ENCODE results near the gene COX6B2. TPM values are rescaled to one million over a fixed set of nuclear protein-coding genes. Genes with fewer than 3 reads are reported as not detected.
A peak's percentile ranks its signal among the peaks of the same experiment; 100 is the strongest.

COX6B2 gene
- total and polyA plus RNA-seq, 2 of the 13 experiments (the other 11 are each of a cell fraction or from before 2014, with no cell fraction given), result 0.21 TPM; not detected in 1

DNA sequence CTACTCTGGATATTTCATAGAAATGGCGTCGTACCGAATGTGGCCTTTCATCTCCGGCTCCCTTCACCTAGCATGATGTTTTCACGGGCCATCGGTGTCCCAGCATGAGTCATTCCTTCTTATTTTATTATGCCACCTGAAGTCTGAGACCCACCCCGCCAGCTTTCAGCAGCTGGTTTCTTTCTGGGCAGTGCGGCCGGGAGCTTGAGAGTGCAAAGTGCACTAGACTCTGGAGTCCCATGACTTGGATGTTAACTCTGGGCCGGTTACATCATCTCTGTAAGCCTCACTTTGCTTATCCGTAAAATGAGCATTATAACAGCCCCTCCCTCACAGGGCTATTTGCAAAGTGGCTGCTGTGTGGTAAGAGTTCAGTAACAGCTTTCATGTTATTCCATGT, 20.6 kb downstream of the COX6B2 start (continued):
- TF ChIP-seq CENPX (CRISPR knock-in tag; IDR thresholded peaks at IDR 0.05) (no peak), ARID2 (CRISPR knock-in tag; IDR thresholded peaks at IDR 0.05; ENCODE audit: borderline replicate concordance) (no peak), ZNF101 (CRISPR knock-in tag; IDR thresholded peaks at IDR 0.05; ENCODE audit: borderline replicate concordance, low read depth) (no peak), ZKSCAN1 (IDR thresholded peaks at IDR 0.05; ENCODE audit: low read length) (no peak), ZNF230 (CRISPR knock-in tag; IDR thresholded peaks at IDR 0.05) (no peak), ZNF558 (CRISPR knock-in tag; IDR thresholded peaks at IDR 0.05; ENCODE audit: borderline replicate concordance) (no peak), PRDM4 (CRISPR knock-in tag; IDR thresholded peaks at IDR 0.05; ENCODE audit: borderline replicate concordance) (no peak), EP300 (IDR thresholded peaks at IDR 0.05; ENCODE audit: low read depth in 2 of 2, low read length in 2 of 2) (peak in 1 of 2 experiments; percentile 70; a peak in 2 of 4 replicates), EP300 (CRISPR knock-in tag; IDR thresholded peaks at IDR 0.05; ENCODE audit: borderline replicate concordance) (peak; percentile 45; the same call in 1 of the 2 replicates), ISX (CRISPR knock-in tag; conservative IDR thresholded peaks at IDR 0.05) (no peak), TAF1 (CRISPR knock-in tag; IDR thresholded peaks at IDR 0.05) (0 out of 2 replicates have a peak, but pooled peaks have one; percentile 33), MED13 (CRISPR knock-in tag; IDR thresholded peaks at IDR 0.05) (no peak), RFX5 (IDR thresholded peaks at IDR 0.05; ENCODE audit: low read depth, low read length) (no peak), ZNF260 (CRISPR knock-in tag; IDR thresholded peaks at IDR 0.05; ENCODE audit: borderline replicate concordance, low read depth) (no peak), SRSF4 (IDR thresholded peaks at IDR 0.05; ENCODE audit: low read depth, low read length, poor library complexity, severe bottlenecking) (no peak), ETV6 (CRISPR knock-in tag; conservative IDR thresholded peaks at IDR 0.05) (no peak), HCFC1 (IDR thresholded peaks at IDR 0.05; ENCODE audit: low read depth, low read length) (no peak), MXI1 (IDR thresholded peaks at IDR 0.05; ENCODE audit: borderline replicate concordance, low read depth, low read length) (peak; percentile 49; the same call in 1 of the 3 replicates), EHMT2 (IDR thresholded peaks at IDR 0.05; ENCODE audit: borderline replicate concordance, low read depth, low read length) (no peak)
- TF ChIP-seq, protein P1, sequence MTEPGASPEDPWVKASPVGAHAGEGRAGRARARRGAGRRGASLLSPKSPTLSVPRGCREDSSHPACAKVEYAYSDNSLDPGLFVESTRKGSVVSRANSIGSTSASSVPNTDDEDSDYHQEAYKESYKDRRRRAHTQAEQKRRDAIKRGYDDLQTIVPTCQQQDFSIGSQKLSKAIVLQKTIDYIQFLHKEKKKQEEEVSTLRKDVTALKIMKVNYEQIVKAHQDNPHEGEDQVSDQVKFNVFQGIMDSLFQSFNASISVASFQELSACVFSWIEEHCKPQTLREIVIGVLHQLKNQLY (CRISPR knock-in tag; IDR thresholded peaks at IDR 0.05), result no peak
- TF ChIP-seq, protein P2, sequence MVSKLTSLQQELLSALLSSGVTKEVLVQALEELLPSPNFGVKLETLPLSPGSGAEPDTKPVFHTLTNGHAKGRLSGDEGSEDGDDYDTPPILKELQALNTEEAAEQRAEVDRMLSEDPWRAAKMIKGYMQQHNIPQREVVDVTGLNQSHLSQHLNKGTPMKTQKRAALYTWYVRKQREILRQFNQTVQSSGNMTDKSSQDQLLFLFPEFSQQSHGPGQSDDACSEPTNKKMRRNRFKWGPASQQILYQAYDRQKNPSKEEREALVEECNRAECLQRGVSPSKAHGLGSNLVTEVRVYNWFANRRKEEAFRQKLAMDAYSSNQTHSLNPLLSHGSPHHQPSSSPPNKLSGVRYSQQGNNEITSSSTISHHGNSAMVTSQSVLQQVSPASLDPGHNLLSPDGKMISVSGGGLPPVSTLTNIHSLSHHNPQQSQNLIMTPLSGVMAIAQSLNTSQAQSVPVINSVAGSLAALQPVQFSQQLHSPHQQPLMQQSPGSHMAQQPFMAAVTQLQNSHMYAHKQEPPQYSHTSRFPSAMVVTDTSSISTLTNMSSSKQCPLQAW (CRISPR knock-in tag; IDR thresholded peaks at IDR 0.05), result peak; percentile 72; the same call in 1 of the 2 replicates
- TF ChIP-seq, protein P3, sequence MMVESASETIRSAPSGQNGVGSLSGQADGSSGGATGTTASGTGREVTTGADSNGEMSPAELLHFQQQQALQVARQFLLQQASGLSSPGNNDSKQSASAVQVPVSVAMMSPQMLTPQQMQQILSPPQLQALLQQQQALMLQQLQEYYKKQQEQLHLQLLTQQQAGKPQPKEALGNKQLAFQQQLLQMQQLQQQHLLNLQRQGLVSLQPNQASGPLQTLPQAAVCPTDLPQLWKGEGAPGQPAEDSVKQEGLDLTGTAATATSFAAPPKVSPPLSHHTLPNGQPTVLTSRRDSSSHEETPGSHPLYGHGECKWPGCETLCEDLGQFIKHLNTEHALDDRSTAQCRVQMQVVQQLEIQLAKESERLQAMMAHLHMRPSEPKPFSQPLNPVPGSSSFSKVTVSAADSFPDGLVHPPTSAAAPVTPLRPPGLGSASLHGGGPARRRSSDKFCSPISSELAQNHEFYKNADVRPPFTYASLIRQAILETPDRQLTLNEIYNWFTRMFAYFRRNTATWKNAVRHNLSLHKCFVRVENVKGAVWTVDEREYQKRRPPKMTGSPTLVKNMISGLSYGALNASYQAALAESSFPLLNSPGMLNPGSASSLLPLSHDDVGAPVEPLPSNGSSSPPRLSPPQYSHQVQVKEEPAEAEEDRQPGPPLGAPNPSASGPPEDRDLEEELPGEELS (CRISPR knock-in tag; IDR thresholded peaks at IDR 0.05), result peak; percentile 52; the same call in 1 of the 2 replicates
- TF ChIP-seq, protein P4, sequence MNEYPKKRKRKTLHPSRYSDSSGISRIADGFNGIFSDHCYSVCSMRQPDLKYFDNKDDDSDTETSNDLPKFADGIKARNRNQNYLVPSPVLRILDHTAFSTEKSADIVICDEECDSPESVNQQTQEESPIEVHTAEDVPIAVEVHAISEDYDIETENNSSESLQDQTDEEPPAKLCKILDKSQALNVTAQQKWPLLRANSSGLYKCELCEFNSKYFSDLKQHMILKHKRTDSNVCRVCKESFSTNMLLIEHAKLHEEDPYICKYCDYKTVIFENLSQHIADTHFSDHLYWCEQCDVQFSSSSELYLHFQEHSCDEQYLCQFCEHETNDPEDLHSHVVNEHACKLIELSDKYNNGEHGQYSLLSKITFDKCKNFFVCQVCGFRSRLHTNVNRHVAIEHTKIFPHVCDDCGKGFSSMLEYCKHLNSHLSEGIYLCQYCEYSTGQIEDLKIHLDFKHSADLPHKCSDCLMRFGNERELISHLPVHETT (CRISPR knock-in tag; conservative IDR thresholded peaks at IDR 0.05), result no peak

Measured in HepG2 (cell line).